Activated gamma-delta T cell (primary cell): Measurements from ENCODE around the gene SP2.

Source experiments
- DNase-seq: peaks from one replicate; lab custom pipeline; 2025; lab: John Stamatoyannopoulos, UW

Gene SP2

GRCh38 chr17:47973541-47973940 is 77.5 kb downstream of the SP2 start:
- DNase-seq: no peak

DNA sequence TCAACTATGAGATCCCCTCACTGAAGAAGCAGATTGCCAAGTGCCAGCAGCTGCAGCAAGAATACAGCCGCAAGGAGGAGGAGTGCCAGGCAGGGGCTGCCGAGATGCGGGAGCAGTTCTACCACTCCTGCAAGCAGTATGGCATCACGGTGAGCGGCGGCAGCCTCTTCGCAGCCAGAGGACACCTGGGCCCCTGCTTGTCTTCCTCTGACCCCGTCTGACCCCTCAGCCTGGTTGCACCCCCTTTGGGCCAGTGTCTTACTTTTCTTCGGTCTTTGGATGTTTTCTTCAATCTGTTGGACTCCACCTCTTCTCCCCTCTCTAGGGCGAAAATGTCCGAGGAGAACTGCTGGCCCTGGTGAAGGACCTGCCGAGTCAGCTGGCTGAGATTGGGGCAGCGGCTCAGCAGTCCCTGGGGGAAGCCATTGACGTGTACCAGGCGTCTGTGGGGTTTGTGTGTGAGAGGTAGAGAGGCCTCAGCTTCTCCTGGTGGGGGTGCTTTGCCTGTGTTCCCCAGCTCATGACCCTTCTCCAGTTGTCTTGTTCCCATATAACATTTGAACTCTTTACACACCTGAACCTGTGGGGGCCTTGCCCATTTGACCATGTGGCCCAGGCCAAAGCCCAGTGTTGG is 79.3 kb downstream of the SP2 start:
- DNase-seq: no peak

DNA sequence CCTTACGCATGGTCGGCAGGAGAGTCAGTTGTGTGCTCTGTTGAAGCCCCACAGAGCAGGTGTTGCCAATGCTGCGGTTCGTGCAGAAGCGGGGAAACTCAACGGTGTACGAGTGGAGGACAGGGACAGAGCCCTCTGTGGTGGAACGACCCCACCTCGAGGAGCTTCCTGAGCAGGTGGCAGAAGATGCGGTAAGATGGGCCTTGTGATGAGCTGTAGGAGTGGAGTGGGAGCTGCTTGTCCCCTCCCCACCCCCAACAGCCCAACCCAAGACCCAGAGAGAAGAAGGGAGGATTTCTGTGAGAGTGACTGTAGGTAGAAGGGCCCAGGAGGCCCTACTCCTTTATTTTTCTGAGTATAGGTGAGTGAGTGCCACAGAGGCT is 79.8 kb downstream of the SP2 start:
- no peak for DNase-seq

- DNase-seq: no peak
These were observed 82.3 kb downstream of the SP2 start for GRCh38 chr17:47978324-47978723.
